Activated T-cell treated with anti-CD3 and anti-CD28 coated beads, Interleukin-2, amount 50 U/mL, for 72 hours (primary cell): ENCODE data around the gene MAP4K3. TPM values are rescaled to one million over a fixed set of nuclear protein-coding genes. Genes with fewer than 3 reads are reported as not detected.
A peak's percentile ranks its signal among the peaks of the same experiment; 100 is the strongest.
"Not testable (repeated sequence)": the region's sequence is repeated elsewhere in the genome, so short reads cannot be mapped to it uniquely, and the experiment has no call there.

Source experiments
- ATAC-seq, 2 donors: fragments of 150-1000 bp; cut with Tn5 transposase; replicated peaks in 1 of 2; 2 replicates each; pipeline ENCODE4 v1.10.0; 2021; ENCODE audit warnings: moderate library complexity in 2 of 2, mild to moderate bottlenecking in 1 of 2
- DNase-seq, 2 donors: peaks; one replicate each; pipeline ENCODE4 v3.0.0; 2021 to 2022; ENCODE audit warnings: mixed read lengths in 1 of 2
- H3K27ac Mint-ChIP-seq: one replicate; pipeline ENCODE4 v1.8.0; 2022; ENCODE audit warnings: mild to moderate bottlenecking, moderate library complexity, mixed read lengths
- H3K27me3 Mint-ChIP-seq: one replicate; pipeline ENCODE4 v1.8.0; 2022; ENCODE audit warnings: low read depth, mixed read lengths
- H3K36me3 Mint-ChIP-seq, 2 donors: one replicate each; pipeline ENCODE4 v1.8.0; 2022; ENCODE audit warnings: mixed read lengths in 2 of 2, mild to moderate bottlenecking in 1 of 2; ENCODE audit not compliant: insufficient read depth in 2 of 2
- H3K4me1 Mint-ChIP-seq: one replicate; pipeline ENCODE4 v1.8.0; 2022; ENCODE audit warnings: low read depth, mixed read lengths
- H3K4me3 Mint-ChIP-seq, 2 donors: one replicate each; pipeline ENCODE4 v1.8.0; 2022; ENCODE audit warnings: mild to moderate bottlenecking in 2 of 2, mixed read lengths in 2 of 2, moderate library complexity in 2 of 2
- H3K9me3 Mint-ChIP-seq, 2 donors: one replicate each; pipeline ENCODE4 v1.8.0; 2022; ENCODE audit warnings: mixed read lengths in 2 of 2
- total RNA-seq, 2 donors: library from RNA; stranded (reverse); gene quantifications; one replicate each; pipeline ENCODE4 v1.2.3, GENCODE V29; 2022

The MAP4K3 gene
- total RNA-seq, 2 donors from 2014 or later = 14.6 to 17.1 TPM

- peaks cover 27% of the 10 kb centered on the region for H3K4me1 Mint-ChIP-seq
- H3K36me3 Mint-ChIP-seq = peaks cover 2% of the 10 kb centered on the region in 2 donors
- H3K9me3 Mint-ChIP-seq = peaks cover 0 to 2% of the 10 kb centered on the region in 2 donors
- no peak overlapping the region for H3K27ac Mint-ChIP-seq
- DNase-seq (no peak), ATAC-seq (peak in 1 of 2 donors; percentile 32)
- H3K4me3 Mint-ChIP-seq = no peak overlapping the region
- H3K27me3 Mint-ChIP-seq = no peaks in the 10 kb centered on the region
Measured at GRCh38 chr2:39390216-39390615, 46.9 kb downstream of the MAP4K3 start.

GRCh38 chr2:39386064-39386463 lies 51.0 kb downstream of the MAP4K3 start:
- H3K36me3 Mint-ChIP-seq = no peaks in the 10 kb centered on the region
- H3K9me3 Mint-ChIP-seq = peaks cover 0 to 5% of the 10 kb centered on the region in 2 donors
- no peak for DNase-seq
- peaks cover 34% of the 10 kb centered on the region for H3K4me1 Mint-ChIP-seq
- H3K27ac Mint-ChIP-seq = no peak overlapping the region
- no peaks in the 10 kb centered on the region for H3K27me3 Mint-ChIP-seq
- no peak for ATAC-seq
- H3K4me3 Mint-ChIP-seq = no peak overlapping the region

GRCh38 chr2:39385172-39385571 lies 51.9 kb downstream of the MAP4K3 start:
- Mint-ChIP-seq H3K9me3 (peaks cover 0 to 5% of the 10 kb centered on the region in 2 donors), H3K36me3 (no peaks in the 10 kb centered on the region), H3K4me1 (peaks cover 38% of the 10 kb centered on the region), H3K4me3 (no peak overlapping the region), H3K27ac (no peak overlapping the region), H3K27me3 (no peaks in the 10 kb centered on the region)
- DNase-seq = no peak
- ATAC-seq = no peak

- not testable (repeated sequence) for DNase-seq, ATAC-seq, H3K27ac Mint-ChIP-seq, H3K4me3 Mint-ChIP-seq, H3K27me3 Mint-ChIP-seq, H3K36me3 Mint-ChIP-seq, H3K9me3 Mint-ChIP-seq
- H3K4me1 Mint-ChIP-seq = peaks cover 35% of the 10 kb centered on the region
Measured at GRCh38 chr2:39384071-39384470, 53.0 kb downstream of the MAP4K3 start.

GRCh38 chr2:39383146-39383545 lies 53.9 kb downstream of the MAP4K3 start:
- Mint-ChIP-seq H3K36me3 (no peaks in the 10 kb centered on the region), H3K4me1 (peaks cover 36% of the 10 kb centered on the region), H3K4me3 (no peak overlapping the region), H3K27ac (no peak overlapping the region), H3K9me3 (peaks cover 0 to 5% of the 10 kb centered on the region in 2 donors), H3K27me3 (no peaks in the 10 kb centered on the region)
- no peak for DNase-seq
- ATAC-seq = no peak

- no peak for ATAC-seq
- Mint-ChIP-seq H3K4me1 (peaks cover 43% of the 10 kb centered on the region), H3K27ac (no peak overlapping the region), H3K9me3 (peaks cover 0 to 5% of the 10 kb centered on the region in 2 donors), H3K4me3 (no peak overlapping the region), H3K36me3 (no peaks in the 10 kb centered on the region), H3K27me3 (no peaks in the 10 kb centered on the region)
- no peak for DNase-seq
Measured at GRCh38 chr2:39381653-39382052, 55.4 kb downstream of the MAP4K3 start.

- peaks cover 0 to 3% of the 10 kb centered on the region in 2 donors for H3K9me3 Mint-ChIP-seq
- no peak overlapping the region for H3K4me3 Mint-ChIP-seq
- H3K4me1 Mint-ChIP-seq = peaks cover 43% of the 10 kb centered on the region
- no peak for DNase-seq
- H3K27ac Mint-ChIP-seq = no peak overlapping the region
- peaks cover 2 to 5% of the 10 kb centered on the region in 2 donors for H3K36me3 Mint-ChIP-seq
- ATAC-seq = no peak
- H3K27me3 Mint-ChIP-seq = no peaks in the 10 kb centered on the region
Measured at GRCh38 chr2:39380525-39381150, 56.4 kb downstream of the MAP4K3 start.

- Mint-ChIP-seq H3K4me3 (no peak overlapping the region), H3K27ac (peak overlapping the region; percentile 24), H3K9me3 (peaks cover 0 to 2% of the 10 kb centered on the region in 2 donors), H3K4me1 (peaks cover 43% of the 10 kb centered on the region), H3K27me3 (no peaks in the 10 kb centered on the region), H3K36me3 (peaks cover 3 to 6% of the 10 kb centered on the region in 2 donors)
- DNase-seq (no peak), ATAC-seq (peak; percentile 58 to 59)
Measured at GRCh38 chr2:39379643-39380524, 57.2 kb downstream of the MAP4K3 start.

- peaks cover 3 to 6% of the 10 kb centered on the region in 2 donors for H3K36me3 Mint-ChIP-seq
- H3K4me1 Mint-ChIP-seq = peaks cover 43% of the 10 kb centered on the region
- ATAC-seq = no peak
- DNase-seq = no peak
- no peaks in the 10 kb centered on the region for H3K27me3 Mint-ChIP-seq
- no peaks in the 10 kb centered on the region for H3K9me3 Mint-ChIP-seq
- H3K27ac Mint-ChIP-seq = no peak overlapping the region
- H3K4me3 Mint-ChIP-seq = no peak overlapping the region
Measured at GRCh38 chr2:39378968-39379367, 58.1 kb downstream of the MAP4K3 start.

- H3K27ac Mint-ChIP-seq = peak overlapping the region; percentile 90
- H3K4me3 Mint-ChIP-seq = peak overlapping the region; percentile 57 to 76
- DNase-seq = peak; percentile 20 to 31
- ATAC-seq = peak; percentile 82 to 84
- H3K36me3 Mint-ChIP-seq = peaks cover 3 to 17% of the 10 kb centered on the region in 2 donors
- H3K27me3 Mint-ChIP-seq = no peaks in the 10 kb centered on the region
- H3K4me1 Mint-ChIP-seq = peaks cover 43% of the 10 kb centered on the region
- peaks cover 3 to 5% of the 10 kb centered on the region in 2 donors for H3K9me3 Mint-ChIP-seq
Measured at GRCh38 chr2:39377226-39377939, 59.7 kb downstream of the MAP4K3 start.

GRCh38 chr2:39375917-39376316 lies 61.2 kb downstream of the MAP4K3 start:
- H3K27ac Mint-ChIP-seq = peak overlapping the region; percentile 11
- no peak overlapping the region for H3K4me3 Mint-ChIP-seq
- H3K9me3 Mint-ChIP-seq = peaks cover 3 to 5% of the 10 kb centered on the region in 2 donors
- peaks cover 6 to 20% of the 10 kb centered on the region in 2 donors for H3K36me3 Mint-ChIP-seq
- no peaks in the 10 kb centered on the region for H3K27me3 Mint-ChIP-seq
- H3K4me1 Mint-ChIP-seq = peaks cover 31% of the 10 kb centered on the region
- DNase-seq = no peak
- no peak for ATAC-seq

- Mint-ChIP-seq H3K4me1 (peaks cover 19% of the 10 kb centered on the region), H3K27me3 (no peaks in the 10 kb centered on the region), H3K9me3 (peaks cover 3 to 5% of the 10 kb centered on the region in 2 donors), H3K27ac (no peak overlapping the region), H3K36me3 (peaks cover 8 to 20% of the 10 kb centered on the region in 2 donors), H3K4me3 (no peak overlapping the region)
- ATAC-seq = no peak
- no peak for DNase-seq
Measured at GRCh38 chr2:39373181-39373802, 63.8 kb downstream of the MAP4K3 start.
